T47D (cell line): ENCODE results near the gene MLIP.

ENCODE experiments used
- DNase-seq, 2 experiments: peaks; one replicate each; pipeline versions ENCODE4 v3.0.0 to v3.0.0-alpha.2; 2011 to 2012; ENCODE audit warnings: low read depth in 1 of 2, low spot score in 1 of 2
- JUND ChIP-seq: IDR thresholded peaks from 2 replicates; pipeline ENCODE4 v1.6.1; 2012; ENCODE audit warnings: low read depth
- in situ Hi-C: cut with HindIII; loops from 2 replicates; pipeline ENCODE4 v1.10.0; 2016; ENCODE audit warnings: low sequenced_read_pairs, low pct_unique_long_range_greater_than_20kb

The MLIP gene

DNA sequence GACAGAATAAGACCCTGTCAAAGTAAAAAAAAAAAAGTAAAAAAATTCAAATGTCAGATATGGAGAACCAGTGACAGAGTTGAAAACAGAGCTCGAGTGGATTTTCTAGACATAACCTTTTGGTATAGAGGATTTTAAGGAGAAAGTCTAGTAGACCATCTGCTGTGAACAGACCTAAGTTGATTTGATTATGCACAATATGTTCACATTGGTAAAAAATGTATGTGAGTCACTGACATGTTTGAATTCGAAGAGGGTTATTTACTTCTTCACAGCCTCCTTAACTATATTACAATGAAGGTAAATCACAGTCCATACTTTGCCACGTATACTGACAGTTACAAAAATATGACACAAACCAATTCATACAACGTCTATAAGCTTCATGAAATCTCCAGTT lies 204.4 kb downstream of the MLIP start:
- DNase-seq: no peak
- TF ChIP-seq JUND: no peak
- in situ Hi-C loops: no loop called here
